A549 treated with DMSO at 1 μM for 4 hours (cell line): ENCODE data around the gene FYB2. TPM values are rescaled to one million over a fixed set of nuclear protein-coding genes. Genes with fewer than 3 reads are reported as not detected.

Experiments used
- total RNA-seq: library from RNA; stranded (reverse); fragments of 200-300 nt; extraction: Qiagen RNA extraction; gene quantifications from 5 replicates; pipeline ENCODE4 v1.2.3, GENCODE V29; 2022; ENCODE audit warnings: low read depth

The FYB2 gene, protein sequence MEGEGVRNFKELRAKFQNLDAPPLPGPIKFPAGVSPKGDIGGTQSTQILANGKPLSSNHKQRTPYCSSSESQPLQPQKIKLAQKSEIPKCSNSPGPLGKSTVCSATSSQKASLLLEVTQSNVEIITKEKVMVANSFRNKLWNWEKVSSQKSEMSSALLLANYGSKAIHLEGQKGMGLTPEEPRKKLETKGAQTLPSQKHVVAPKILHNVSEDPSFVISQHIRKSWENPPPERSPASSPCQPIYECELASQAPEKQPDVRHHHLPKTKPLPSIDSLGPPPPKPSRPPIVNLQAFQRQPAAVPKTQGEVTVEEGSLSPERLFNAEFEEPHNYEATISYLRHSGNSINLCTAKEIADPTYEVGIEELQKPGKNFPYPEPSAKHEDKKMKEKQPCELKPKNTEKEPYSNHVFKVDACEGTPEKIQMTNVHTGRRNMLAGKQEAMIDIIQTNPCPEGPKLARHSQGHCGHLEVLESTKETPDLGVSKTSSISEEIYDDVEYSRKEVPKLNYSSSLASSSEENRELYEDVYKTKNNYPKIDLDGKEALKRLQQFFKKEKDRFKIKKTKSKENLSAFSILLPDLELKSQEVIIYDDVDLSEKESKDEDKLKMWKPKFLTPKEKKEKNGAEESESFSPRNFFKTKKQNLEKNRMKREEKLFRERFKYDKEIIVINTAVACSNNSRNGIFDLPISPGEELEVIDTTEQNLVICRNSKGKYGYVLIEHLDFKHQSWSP
- total RNA-seq, result not detected in 5 replicates

DNA sequence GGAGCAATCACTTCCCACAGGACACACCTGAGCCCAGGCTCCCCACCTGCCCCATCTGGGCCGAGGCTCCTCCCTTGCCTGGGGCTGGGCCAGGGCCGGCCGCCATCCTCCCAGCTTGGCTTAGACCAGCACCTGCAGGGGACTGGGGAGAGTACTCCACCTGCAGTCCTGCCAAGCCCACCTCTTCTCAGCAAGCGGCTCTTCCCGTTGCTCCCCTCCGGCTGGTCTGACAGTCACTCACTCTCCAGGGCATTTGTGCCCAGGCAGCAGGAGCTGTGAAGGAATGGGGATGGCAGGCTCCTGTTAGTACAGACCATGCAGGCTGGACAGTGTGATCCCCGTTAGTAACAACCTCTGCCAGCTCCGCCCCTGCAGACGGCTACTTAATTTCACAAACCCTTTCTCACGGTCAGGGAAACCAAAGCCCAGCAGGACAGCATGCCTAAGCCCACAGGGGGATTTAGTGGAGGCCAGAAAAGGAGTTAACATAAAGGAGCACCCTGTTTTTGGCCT lies at the start of gene FYB2:
Gene FYB2 (minus strand): TSS at position 18 of the 513 bp plus-strand sequence. CDS start 114 bp downstream, outside the sequence.

DNA sequence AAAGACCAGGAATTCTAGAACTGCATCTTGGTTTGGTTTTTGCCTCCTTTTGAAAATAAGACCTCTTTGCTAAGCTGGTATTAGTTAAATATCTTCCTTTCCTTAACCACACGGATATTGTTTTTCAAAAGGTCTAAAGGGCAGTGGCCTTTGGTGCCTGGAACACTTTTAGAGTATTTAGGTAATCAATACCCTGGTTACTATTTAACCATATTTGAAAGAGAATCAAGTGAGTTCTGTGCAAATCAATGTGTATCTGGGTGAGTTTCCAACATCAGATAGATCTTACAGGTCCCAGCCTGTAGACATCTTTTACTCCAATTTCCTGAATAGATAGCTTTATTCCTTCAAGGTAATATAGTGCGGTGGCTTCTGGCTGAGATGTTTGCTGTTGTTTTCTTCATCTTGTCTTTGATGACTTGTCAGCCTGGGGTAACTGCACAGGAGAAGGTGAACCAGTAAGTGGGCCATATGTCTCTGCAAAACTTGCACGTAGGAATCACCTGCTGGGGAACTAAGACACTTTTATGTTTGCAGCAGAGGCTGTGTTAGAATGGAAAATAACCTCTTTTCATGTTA lies 35.4 kb upstream of the FYB2 start, which contains the start of gene C8A:
Gene C8A (plus strand): TSS at position 277 of the 579 bp plus-strand sequence. CDS start 105 bp downstream, at position 382.

Other genes starting within 250 kb of the FYB2 start
- gene PLPP3, start 239.8 kb downstream of the FYB2 start, total RNA-seq, result 27.6 to 36.1 TPM (median 32.0 TPM) in 5 replicates
- gene PRKAA2, start 174.1 kb downstream of the FYB2 start, total RNA-seq, result 2.5 to 3.8 TPM (median 3.0 TPM) in 5 replicates
- gene C8A, start 35.4 kb upstream of the FYB2 start, total RNA-seq, result not detected in 5 replicates
- not detected in 5 replicates for gene C8B, start 146.6 kb upstream of the FYB2 start, total RNA-seq